A549 (cell line): ENCODE data around the gene LARP1B. TPM values are rescaled to one million over a fixed set of nuclear protein-coding genes. Genes with fewer than 3 reads are reported as not detected.
"Not testable (repeated sequence)": the region's sequence is repeated elsewhere in the genome, so short reads cannot be mapped to it uniquely, and the experiment has no call there.

Experiments used
- ATAC-seq, 2 experiments: fragments of 200-7000 bp in 1 of 2; fragments of >200 bp in 1 of 2; cut with Nextera tagmentation in 1 of 2; cut with Tn5 transposase in 1 of 2; 3 replicates each; pipeline versions ENCODE4 v1.8.0 to v1.9.1; 2018 to 2020; ENCODE audit warnings: mild to moderate bottlenecking in 1 of 2, moderate library complexity in 1 of 2
- CTCF ChIA-PET: fragments of 300-600 bp; sonication (Branson Sonifier 250); formaldehyde crosslinking; extraction: SDS; loops from one replicate; lab custom pipeline; 2021; ENCODE audit warnings: antibody characterized with exemption, inconsistent platforms; lab: Yijun Ruan, JAX
- POLR2A ChIA-PET: fragments of 350-600 bp; formaldehyde crosslinking; extraction: SDS; loops from one replicate; lab custom pipeline; 2021; ENCODE audit warnings: antibody characterized with exemption, inconsistent platforms; lab: Yijun Ruan, JAX
- DNase-seq, 2 experiments: peaks; one replicate each; pipeline versions ENCODE4 v3.0.0 to v3.0.0-alpha.2; 2011 to 2016; ENCODE audit warnings: low read depth in 1 of 2, low spot score in 1 of 2
- FAIRE-seq: peaks from 2 replicates; lab custom pipeline; 2011; peaks lifted over from hg19 to GRCh38; lab: Jason Lieb, UNC
- H3K27ac ChIP-seq, 2 experiments: fragments of >200 bp; sonication (Bioruptor Twin); formaldehyde crosslinking; 3 replicates each; pipeline ENCODE4 v1.5.1; 2016 to 2017
- H3K4me1 ChIP-seq: fragments of >200 bp; sonication (Bioruptor Twin); formaldehyde crosslinking; 3 replicates; pipeline ENCODE4 v1.6.1; 2016
- H3K4me2 ChIP-seq: fragments of >200 bp; sonication (Bioruptor Twin); formaldehyde crosslinking; 3 replicates; pipeline ENCODE4 v1.6.1; 2016
- H3K4me3 ChIP-seq: fragments of >200 bp; sonication (Bioruptor Twin); formaldehyde crosslinking; 3 replicates; pipeline ENCODE4 v1.5.1; 2016
- H3K9me3 ChIP-seq: fragments of >200 bp; sonication (Bioruptor Twin); formaldehyde crosslinking; 3 replicates; pipeline ENCODE4 v1.6.1; 2016
- BHLHE40 ChIP-seq: IDR thresholded peaks from 2 replicates; pipeline ENCODE4 v1.6.1; 2012; ENCODE audit warnings: low read depth, low read length, inconsistent platforms
- CEBPB ChIP-seq, 2 experiments: fragments of >200 bp in 1 of 2; sonication (Bioruptor Twin) in 1 of 2; formaldehyde crosslinking in 1 of 2; IDR thresholded peaks; 2 replicates each; pipeline ENCODE4 v1.6.1; 2012 to 2016
- EHF ChIP-seq: fragments of 250-450 bp; sonication (Bioruptor Pico); IDR thresholded peaks from 2 replicates; pipeline ENCODE4 v1.5.0; 2020; ENCODE audit warnings: mild to moderate bottlenecking
- GATA3 ChIP-seq: IDR thresholded peaks from 2 replicates; pipeline ENCODE4 v1.6.1; 2012; ENCODE audit warnings: borderline replicate concordance
- HOXA7 ChIP-seq: fragments of 250-450 bp; sonication (Bioruptor Pico); IDR thresholded peaks from 2 replicates; pipeline ENCODE4 v1.5.0; 2020; ENCODE audit warnings: mild to moderate bottlenecking, moderate library complexity
- NFE2L2 ChIP-seq: fragments of 150-350 bp; conservative IDR thresholded peaks from 2 replicates; pipeline ENCODE4 v1.6.1; 2014; ENCODE audit warnings: low read length
- PHF8 ChIP-seq: fragments of 200-600 bp; sonication (generic); IDR thresholded peaks from 2 replicates; pipeline ENCODE4 v1.6.1; 2016; ENCODE audit warnings: low read depth, mild to moderate bottlenecking, antibody characterized with exemption, moderate library complexity, borderline replicate concordance
- POLR2AphosphoS2 ChIP-seq: conservative IDR thresholded peaks from 2 replicates; pipeline ENCODE4 v1.6.1; 2012; ENCODE audit warnings: low read length, improper control_type of control experiment, inconsistent platforms
- RFX5 ChIP-seq: fragments of 450-650 bp; IDR thresholded peaks from 2 replicates; pipeline ENCODE4 v1.7.1; 2014; ENCODE audit warnings: antibody characterized with exemption, mild to moderate bottlenecking, moderate library complexity
- SREBF2 ChIP-seq: fragments of 450-650 bp; IDR thresholded peaks from 2 replicates; pipeline ENCODE4 v1.6.1; 2014; ENCODE audit warnings: mild to moderate bottlenecking, moderate library complexity
- TP53 ChIP-seq: fragments of 250-450 bp; sonication (Bioruptor Pico); IDR thresholded peaks from 2 replicates; pipeline ENCODE4 v1.5.0; 2021; ENCODE audit warnings: mild to moderate bottlenecking, moderate library complexity
- ZC3H11A ChIP-seq: fragments of 450-650 bp; IDR thresholded peaks from 2 replicates; pipeline ENCODE4 v1.6.1; 2014; ENCODE audit warnings: antibody characterized with exemption, mild to moderate bottlenecking
- WGBS: methylation state at CpG from one replicate; pipeline ENCODE4 v1.1.6; 2017; ENCODE audit errors: missing lambda C conversion rate; 5-methylcytosine and 5-hydroxymethylcytosine counted together
- polyA plus RNA-seq, 4 experiments: library from polyadenylated mRNA; depleted of rRNA in 3 of 4; stranded (reverse); fragments of >200 nt; fragmentation: RNase III in 1 of 4; extraction: RNeasy Plus Mini Kit Qiagen cat#74134 plus additional on column Dnase treatment in 1 of 4; gene quantifications; 2 replicates in 3 of 4; 3 replicates in 1 of 4; pipeline ENCODE4 v1.2.3, GENCODE V29; 2011 to 2017
- TF ChIP-seq, protein P1 (sequence below): fragments of 250-450 bp; sonication (Bioruptor Pico); IDR thresholded peaks from 2 replicates; pipeline ENCODE4 v1.5.0; 2020; ENCODE audit warnings: low read depth, mild to moderate bottlenecking, moderate library complexity
- TF ChIP-seq, protein P2 (sequence below): IDR thresholded peaks from 2 replicates; pipeline ENCODE4 v1.6.1; 2012
- TF ChIP-seq, protein P3 (sequence below): fragments of 250-450 bp; sonication (Bioruptor Pico); IDR thresholded peaks from 2 replicates; pipeline ENCODE4 v1.5.0; 2021; ENCODE audit warnings: mild to moderate bottlenecking, moderate library complexity, borderline replicate concordance

Gene LARP1B
- polyA plus RNA-seq, 2 of the 4 experiments (the other 2 are of a cell fraction), result 8.6 to 25.6 TPM

DNA sequence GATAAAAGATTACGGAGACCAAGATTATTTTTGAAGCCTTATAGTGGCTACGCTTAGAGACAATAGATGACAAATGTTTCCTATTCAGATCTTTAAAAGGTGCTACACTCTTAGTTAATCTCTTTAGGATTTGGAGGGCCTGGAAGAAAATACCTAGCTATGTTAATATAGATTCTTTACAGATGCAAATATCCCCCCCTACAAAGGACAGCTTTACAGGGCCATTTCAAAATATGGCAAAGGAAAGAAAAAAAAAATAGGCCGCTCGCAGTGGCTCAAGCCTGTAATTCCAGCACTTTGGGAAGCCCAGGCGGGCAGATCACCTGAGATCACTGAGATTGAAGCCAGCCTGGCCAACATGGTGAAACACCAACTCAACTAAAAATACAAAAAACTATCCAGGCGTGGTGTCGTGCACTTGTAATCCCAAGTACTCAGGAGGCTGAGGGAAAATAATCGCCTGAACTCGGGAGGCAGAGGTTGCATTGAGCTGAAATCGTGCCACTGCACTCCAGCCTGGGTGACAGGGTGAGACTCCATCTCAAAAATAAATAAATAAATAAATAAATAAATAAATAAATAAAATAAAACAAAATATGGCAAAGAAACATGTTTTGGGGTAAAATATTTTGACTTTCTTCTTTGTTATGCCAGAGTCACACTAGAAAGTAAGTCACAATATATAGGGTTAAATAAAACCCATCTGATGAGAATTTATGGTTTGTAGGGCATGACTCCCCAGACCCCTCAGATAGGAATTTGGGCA is 5.5 kb upstream of the LARP1B start:
- not testable (repeated sequence) for ATAC-seq, H3K9me3 ChIP-seq, H3K4me3 ChIP-seq, H3K27ac ChIP-seq
- TF ChIP-seq ZC3H11A, result peak; percentile 45
- TF ChIP-seq, all 56 proteins: peak for 1; not testable (repeated sequence) for 55
- POLR2A ChIA-PET, DNase-seq, CTCF ChIA-PET, FAIRE-seq, H3K4me2 ChIP-seq, H3K4me1 ChIP-seq: not testable (repeated sequence)
- WGBS, result 89% methylated on average over 10 of the region's 10 CpGs

DNA sequence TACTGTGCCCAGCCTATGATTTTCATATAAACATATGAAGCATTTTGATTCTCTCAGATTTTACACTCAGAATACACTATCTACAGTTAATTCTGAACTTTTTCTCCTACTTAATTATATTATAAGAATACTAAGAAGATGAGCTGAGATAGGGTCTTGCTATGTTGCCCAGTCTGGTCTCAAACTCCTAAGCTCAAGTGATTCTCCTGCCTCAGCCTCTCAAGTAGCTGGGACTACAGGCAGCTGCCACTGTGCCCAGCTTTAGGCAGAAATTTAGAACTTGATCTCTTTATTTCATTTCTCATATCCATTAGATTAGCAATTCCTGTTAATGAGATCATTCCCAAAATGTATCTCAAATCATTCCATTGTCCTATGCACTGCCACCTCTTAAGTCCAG is 4.7 kb upstream of the LARP1B start:
- ATAC-seq, result no peak
- CTCF ChIA-PET, result no interaction called here
- H3K4me3 ChIP-seq, result no peak overlapping the region
- FAIRE-seq, result no peak
- no peak for DNase-seq
- no peak for TF ChIP-seq BHLHE40
- no peak for TF ChIP-seq CEBPB (IDR thresholded peaks at IDR 0.05)
- no peak for TF ChIP-seq POLR2AphosphoS2
- TF ChIP-seq, protein P1, sequence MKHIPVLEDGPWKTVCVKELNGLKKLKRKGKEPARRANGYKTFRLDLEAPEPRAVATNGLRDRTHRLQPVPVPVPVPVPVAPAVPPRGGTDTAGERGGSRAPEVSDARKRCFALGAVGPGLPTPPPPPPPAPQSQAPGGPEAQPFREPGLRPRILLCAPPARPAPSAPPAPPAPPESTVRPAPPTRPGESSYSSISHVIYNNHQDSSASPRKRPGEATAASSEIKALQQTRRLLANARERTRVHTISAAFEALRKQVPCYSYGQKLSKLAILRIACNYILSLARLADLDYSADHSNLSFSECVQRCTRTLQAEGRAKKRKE, result no peak
- TF ChIP-seq GATA3, result no peak
- TF ChIP-seq SREBF2, result no peak
- no peak for TF ChIP-seq RFX5
- no peak overlapping the region for H3K4me2 ChIP-seq
- no peaks in the 10 kb centered on the region for H3K9me3 ChIP-seq
- H3K4me1 ChIP-seq, result no peaks in the 10 kb centered on the region
- POLR2A ChIA-PET, result no interaction called here
- H3K27ac ChIP-seq, result no peak overlapping the region

DNA sequence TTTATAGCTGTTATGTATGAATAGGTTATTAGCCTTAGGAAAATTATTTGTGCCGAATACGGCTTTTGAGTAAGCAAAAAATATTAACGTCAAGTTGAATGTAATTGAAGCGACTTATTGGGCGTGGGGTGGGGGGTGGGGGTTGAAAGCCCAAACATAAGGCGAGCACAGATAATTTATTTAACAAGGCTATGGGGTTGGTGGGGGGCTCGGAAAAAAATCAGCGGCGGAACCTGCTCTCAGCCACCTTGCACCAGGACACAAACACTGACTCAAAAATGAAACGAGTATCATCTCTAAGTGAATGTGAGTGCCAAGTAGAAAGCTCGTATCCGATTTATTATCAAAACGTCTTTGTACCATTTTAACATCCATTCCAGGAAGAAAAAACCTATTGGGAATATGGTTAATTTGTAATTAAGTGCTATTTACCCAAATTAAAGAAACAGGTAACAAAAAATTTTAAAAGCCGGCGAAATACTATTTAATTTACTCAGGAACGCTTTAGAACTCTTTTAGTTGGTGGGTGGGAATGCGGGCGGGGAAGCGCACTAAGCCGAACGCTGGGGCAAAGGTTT is 902 bp upstream of the LARP1B start:
- CTCF ChIA-PET, result interaction anchor here (0.8 to 1.0 kb wide), 2 partner anchors 11 to 39 kb away, joined by 3 read pairs; no protein-coding TSS in a partner anchor
- DNase-seq (no peak), ATAC-seq (no peak), FAIRE-seq (no peak)
- 29% methylated on average over 21 of the region's 21 CpGs for WGBS
- H3K4me2 ChIP-seq, result peak overlapping the region; percentile 87
- no peaks in the 10 kb centered on the region for H3K9me3 ChIP-seq
- peak overlapping the region; percentile 99 for H3K27ac ChIP-seq
- TF ChIP-seq EHF (CRISPR knock-in tag) (no peak), CEBPB (IDR thresholded peaks at IDR 0.05) (no peak), TP53 (CRISPR knock-in tag) (no peak), HOXA7 (no peak)
- TF ChIP-seq, protein P2, sequence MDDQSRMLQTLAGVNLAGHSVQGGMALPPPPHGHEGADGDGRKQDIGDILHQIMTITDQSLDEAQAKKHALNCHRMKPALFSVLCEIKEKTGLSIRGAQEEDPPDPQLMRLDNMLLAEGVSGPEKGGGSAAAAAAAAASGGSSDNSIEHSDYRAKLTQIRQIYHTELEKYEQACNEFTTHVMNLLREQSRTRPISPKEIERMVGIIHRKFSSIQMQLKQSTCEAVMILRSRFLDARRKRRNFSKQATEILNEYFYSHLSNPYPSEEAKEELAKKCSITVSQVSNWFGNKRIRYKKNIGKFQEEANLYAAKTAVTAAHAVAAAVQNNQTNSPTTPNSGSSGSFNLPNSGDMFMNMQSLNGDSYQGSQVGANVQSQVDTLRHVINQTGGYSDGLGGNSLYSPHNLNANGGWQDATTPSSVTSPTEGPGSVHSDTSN, result no peak
- H3K4me3 ChIP-seq, result peak overlapping the region; percentile 75
- POLR2A ChIA-PET, result interaction anchor here (1.0 to 2.9 kb wide), 7 partner anchors 9 to 469 kb away, joined by 3 to 24 read pairs (median 4); partner anchors contain the start of genes ABHD18, MFSD8 and PLK4
- 0 out of 3 replicates have a peak, but pooled peaks cover 8% of the 10 kb centered on the region for H3K4me1 ChIP-seq

DNA sequence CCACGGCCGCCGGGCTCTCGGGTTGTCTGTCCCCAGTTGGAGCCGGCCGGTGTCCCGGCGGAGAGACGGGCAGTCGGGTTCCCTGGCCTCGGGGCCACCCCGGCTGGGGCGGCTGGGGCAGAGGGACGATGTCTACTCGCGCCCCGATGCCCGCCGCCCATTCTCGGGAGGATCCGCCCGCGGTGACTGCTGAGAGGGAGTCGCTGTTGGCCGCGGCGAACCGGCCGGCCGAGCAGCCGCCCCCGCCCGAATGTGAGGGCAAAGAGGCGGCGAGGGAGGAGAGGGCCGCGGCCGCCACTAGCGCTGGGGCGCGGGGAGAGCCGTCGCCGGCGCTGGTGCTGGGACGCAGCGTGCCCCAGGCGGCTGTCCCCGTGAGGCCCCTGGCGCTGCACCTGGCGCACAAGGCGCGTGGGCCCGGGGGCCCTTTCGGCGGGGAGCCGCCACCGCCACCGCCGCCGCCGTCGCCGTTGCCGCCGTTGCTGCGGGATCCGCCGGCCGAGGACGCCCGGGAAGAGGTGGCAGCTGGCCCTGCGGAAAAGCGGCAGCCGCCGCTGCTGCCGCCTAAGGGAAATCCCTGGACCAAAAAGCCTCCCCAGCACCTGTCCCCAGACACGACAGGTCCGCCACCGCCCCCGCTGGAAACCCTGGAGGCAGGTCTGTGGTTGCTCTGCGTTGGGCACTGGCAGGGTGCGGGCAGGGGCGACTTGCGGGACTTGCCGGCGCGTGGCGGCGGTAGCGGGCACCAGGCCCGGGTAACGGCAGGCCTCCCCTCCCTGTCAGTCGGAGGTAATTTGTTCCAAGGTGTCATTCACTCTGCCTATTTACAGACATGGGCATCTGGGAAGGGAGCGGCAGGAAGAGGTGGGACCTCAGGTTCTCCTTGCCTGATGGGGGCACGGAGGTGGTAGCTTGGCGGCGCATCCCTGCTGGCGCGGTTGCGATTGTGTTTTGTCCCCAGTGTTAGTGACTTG is 739 bp downstream of the LARP1B start:
- DNase-seq (peak; percentile 26 to 71), ATAC-seq (peak; percentile 57 to 61), FAIRE-seq (no peak)
- Histone ChIP-seq H3K4me2 (peak overlapping the region; percentile 92), H3K27ac (peak overlapping the region; percentile 99), H3K9me3 (no peaks in the 10 kb centered on the region), H3K4me3 (peak overlapping the region; percentile 75), H3K4me1 (0 out of 3 replicates have a peak, but pooled peaks cover 8% of the 10 kb centered on the region)
- POLR2A ChIA-PET, result interaction anchor here (0.8 to 2.9 kb wide), 7 partner anchors 11 to 467 kb away, joined by 3 to 24 read pairs (median 4); partner anchors contain the start of genes ABHD18, MFSD8 and PLK4
- WGBS, result 0% methylated on average over 9 of the region's 101 CpGs
- CTCF ChIA-PET, result interaction anchor here (0.8 kb wide), 2 partner anchors 97 to 100 kb away, joined by 3 read pairs; partner anchors contain the start of genes ABHD18 and MFSD8
- 0 out of 2 replicates have a peak, but pooled peaks have one; percentile 18 for TF ChIP-seq PHF8
- TF ChIP-seq, protein P3, sequence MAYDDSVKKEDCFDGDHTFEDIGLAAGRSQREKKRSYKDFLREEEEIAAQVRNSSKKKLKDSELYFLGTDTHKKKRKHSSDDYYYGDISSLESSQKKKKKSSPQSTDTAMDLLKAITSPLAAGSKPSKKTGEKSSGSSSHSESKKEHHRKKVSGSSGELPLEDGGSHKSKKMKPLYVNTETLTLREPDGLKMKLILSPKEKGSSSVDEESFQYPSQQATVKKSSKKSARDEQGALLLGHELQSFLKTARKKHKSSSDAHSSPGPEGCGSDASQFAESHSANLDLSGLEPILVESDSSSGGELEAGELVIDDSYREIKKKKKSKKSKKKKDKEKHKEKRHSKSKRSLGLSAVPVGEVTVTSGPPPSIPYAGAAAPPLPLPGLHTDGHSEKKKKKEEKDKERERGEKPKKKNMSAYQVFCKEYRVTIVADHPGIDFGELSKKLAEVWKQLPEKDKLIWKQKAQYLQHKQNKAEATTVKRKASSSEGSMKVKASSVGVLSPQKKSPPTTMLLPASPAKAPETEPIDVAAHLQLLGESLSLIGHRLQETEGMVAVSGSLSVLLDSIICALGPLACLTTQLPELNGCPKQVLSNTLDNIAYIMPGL (CRISPR knock-in tag), result no peak
- no peak for TF ChIP-seq NFE2L2

DNA sequence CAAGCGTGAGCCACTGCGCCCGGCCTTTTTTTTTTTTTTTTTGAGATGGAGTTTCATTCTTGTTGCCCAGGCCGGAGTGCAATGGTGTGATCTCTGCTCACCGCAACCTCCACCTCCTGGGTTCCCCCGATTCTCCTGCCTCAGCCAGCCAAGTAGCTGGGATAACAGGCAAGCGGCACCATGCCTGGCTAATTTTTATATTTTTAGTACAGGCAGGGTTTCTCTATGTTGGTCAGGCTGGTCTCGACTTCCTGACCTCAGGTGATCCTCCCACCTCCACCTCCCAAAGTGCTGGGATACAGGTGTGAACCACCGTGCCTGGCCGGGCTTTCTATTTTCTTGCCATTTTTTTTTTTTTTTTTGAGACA is 5.3 kb downstream of the LARP1B start:
- DNase-seq, H3K4me3 ChIP-seq, CTCF ChIA-PET, H3K27ac ChIP-seq, ATAC-seq, FAIRE-seq, H3K4me1 ChIP-seq, H3K9me3 ChIP-seq, POLR2A ChIA-PET, H3K4me2 ChIP-seq: not testable (repeated sequence)
- 95% methylated on average over 10 of the region's 10 CpGs for WGBS
